T47D (cell line): ENCODE measurements around the gene SHISA6.

Experiments
- DNase-seq, 2 experiments: peaks; one replicate each; pipeline versions ENCODE4 v3.0.0 to v3.0.0-alpha.2; 2011 to 2012; ENCODE audit warnings: low read depth in 1 of 2, low spot score in 1 of 2
- JUND ChIP-seq: IDR thresholded peaks from 2 replicates; pipeline ENCODE4 v1.6.1; 2012; ENCODE audit warnings: low read depth
- in situ Hi-C: cut with HindIII; loops from 2 replicates; pipeline ENCODE4 v1.10.0; 2016; ENCODE audit warnings: low sequenced_read_pairs, low pct_unique_long_range_greater_than_20kb

The SHISA6 gene

GRCh38 chr17:11389583-11389982 is 148.6 kb downstream of the SHISA6 start:
- in situ Hi-C loops = no loop called here
- TF ChIP-seq JUND = no peak
- no peak for DNase-seq

DNA sequence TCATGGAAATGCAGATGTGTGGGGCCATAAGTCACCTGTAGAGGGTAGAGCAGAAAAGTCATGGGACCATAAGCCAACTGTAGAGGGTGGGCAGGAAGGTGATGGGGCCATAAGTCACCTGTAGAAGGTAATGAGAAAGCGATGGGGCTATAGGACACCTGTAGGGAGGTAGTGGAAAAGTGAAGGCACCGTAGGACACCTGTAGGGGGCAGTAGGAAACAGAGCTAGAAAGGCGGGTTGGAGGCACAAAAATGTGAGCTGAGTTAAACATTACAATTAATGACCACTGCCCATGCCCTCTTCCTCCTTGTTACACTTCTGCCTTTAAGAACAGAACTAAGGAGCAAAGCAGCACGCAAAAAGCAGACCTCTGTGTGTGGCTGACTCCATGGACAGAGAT is 150.1 kb downstream of the SHISA6 start:
- DNase-seq = no peak
- no peak for TF ChIP-seq JUND
- in situ Hi-C loops = no loop called here

DNA sequence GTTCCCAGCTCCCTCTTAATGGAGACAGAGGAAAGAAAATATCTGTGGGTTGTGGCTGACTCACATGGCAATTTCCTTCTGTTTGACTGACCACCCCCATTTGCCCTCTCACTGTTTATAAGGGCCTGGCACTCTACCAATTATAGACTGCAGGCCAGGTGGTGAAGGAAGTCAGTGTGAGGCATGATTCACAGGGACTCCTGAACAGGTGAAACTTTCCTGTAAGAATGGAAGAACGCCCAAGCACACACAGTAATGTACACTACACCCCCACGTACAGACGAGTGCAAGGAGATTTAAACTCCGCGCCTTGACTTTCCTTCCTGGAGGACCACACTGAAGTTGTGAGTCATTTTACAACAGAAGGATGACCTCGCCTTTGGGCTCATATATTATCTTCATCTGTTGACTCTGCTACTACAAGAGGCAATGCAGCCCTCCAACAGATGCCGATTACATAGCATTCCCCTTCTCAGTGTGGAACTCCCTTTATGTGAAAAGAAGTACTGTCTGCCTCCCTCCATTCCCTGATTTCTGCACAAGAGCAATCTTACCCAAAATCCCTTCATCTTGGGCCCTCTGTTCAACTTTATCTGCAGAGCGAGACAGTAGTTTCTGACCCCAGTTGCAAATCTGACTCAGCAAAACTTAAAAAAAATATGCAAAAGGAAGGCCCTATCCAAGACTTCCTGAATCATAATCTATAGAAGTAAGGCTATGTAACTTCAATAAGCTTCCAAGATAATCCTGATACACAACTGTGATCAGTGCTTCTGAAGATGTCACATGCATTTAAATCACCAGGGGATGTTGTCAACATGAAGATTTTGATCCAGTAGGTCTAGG is 163.6 kb downstream of the SHISA6 start:
- no peak for TF ChIP-seq JUND
- DNase-seq = no peak
- in situ Hi-C loops = no loop called here

DNA sequence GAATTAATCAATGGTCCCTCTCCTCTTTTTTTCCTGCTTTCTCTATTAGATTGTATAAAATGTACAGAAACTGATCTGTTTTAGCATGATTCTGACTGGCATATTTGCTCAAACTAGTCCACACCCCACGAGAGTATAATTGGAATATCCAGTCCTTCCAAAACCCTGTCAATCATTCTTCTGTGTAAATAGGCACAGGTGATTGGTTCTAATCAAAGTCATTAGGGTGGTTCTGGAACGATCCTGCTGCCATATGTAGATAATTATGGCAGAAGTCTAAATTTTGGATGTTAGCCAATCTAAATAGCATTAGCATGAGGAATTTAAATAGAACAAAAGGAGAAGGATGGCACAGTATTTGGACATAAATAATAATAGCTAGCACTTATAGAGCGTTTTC is 165.7 kb downstream of the SHISA6 start:
- no peak for DNase-seq
- no peak for TF ChIP-seq JUND
- in situ Hi-C loops = no loop called here

DNA sequence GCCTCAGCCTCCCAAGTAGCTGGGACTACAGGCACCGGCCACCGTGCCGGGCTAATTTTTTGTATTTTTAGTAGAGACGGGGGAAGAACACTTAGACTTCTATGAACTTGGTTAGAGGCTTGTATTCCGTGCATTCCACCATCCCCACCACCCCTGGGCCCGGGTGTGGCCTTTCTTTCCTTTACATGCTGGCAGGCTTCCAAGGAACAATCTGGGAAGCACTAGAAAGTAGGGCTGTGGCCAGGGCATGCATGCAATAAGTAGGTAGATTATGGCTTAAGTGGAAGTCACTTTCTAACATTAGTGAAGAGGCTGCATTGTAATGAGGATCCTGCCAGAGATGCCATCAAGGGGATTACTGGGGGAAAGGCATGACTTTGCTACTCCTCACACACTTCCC is 171.6 kb downstream of the SHISA6 start:
- in situ Hi-C loops = no loop called here
- no peak for TF ChIP-seq JUND
- DNase-seq = no peak

DNA sequence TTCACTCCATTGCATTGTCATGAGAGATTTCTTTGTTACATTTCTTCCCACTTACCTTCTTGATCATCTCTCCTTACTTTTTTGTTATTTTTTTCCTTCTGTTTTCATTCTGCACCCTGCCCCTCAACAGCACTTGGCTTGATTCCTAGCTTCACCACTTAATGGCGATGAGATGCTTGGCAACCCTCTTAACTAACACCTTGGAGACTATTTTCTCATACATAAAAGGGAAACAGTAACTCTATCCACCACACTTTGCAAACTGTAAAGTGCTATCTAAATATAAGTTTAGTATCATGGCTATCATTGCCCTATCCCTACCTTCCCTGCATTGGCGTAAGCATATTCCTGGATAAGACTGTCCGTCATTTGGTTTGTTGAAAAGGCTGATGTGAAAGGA is 177.3 kb downstream of the SHISA6 start:
- in situ Hi-C loops = no loop called here
- DNase-seq = no peak

GRCh38 chr17:11430751-11431150 is 189.7 kb downstream of the SHISA6 start:
- in situ Hi-C loops = no loop called here

More for the DNA sequence above, 177.3 kb downstream of the SHISA6 start:
- TF ChIP-seq JUND = no peak

DNA sequence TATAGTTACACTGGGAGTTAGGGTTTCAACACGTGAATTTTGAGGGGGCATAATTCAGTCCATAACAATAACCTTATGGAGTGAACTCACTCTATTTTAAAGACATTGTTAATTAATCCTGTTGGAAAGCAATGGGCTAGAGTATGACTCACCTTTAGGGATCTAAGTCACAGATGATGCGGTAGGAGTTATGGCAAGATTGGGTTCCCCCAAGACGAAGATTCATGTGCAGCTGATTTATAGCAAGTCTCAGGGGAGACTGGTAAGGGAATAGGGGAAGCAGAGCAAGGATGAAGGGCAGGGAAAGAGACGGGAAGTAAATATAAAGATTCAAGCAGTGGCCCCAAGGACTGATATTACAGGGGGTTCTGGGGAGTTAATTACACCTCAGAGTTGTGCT is 197.7 kb downstream of the SHISA6 start:
- TF ChIP-seq JUND = no peak
- DNase-seq = no peak
- in situ Hi-C loops = no loop called here

More at GRCh38 chr17:11430751-11431150, 189.7 kb downstream of the SHISA6 start:
- TF ChIP-seq JUND = no peak
- DNase-seq = no peak

DNA sequence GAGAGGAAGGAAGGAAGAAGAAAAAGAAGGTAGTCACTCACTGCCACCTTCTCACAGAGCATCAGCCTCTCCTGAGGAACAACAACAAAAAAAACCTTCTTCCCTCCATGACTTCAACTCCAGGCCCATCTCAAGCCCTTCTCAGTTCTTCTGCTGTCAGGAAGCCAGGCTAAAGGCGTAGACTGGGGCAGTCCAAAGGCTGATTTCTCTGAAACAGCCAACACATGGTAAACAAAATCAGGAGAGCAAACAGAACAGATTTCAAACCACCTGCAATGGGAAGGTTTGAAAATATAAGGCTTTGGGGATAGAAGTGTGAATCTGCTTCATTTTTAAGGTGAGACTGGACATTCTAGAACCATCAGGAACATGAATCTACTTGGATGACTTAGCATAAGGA is 200.0 kb downstream of the SHISA6 start:
- in situ Hi-C loops = no loop called here
- TF ChIP-seq JUND = no peak
- DNase-seq = no peak

GRCh38 chr17:11446316-11446715 is 205.3 kb downstream of the SHISA6 start:
- TF ChIP-seq JUND = no peak
- in situ Hi-C loops = no loop called here
- DNase-seq = no peak

DNA sequence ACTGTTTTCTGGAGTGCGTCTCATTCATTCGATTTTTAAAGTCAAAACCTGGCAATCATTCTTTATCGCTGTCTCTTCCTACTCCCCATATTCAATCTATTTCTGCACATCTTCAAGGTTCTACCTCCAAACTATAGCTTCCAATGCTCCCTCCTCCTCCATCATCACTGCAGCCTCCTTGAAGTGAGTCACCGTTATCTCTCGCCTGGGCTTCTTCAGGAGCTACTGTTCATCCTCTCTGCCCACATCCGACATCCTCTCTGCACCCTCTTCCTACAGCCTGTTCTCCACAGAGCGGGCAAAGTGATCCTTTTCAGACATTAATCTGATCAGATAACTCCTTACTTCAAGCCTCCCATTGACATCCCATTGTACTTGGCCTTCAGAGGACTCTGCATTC is 213.1 kb downstream of the SHISA6 start:
- TF ChIP-seq JUND = no peak
- DNase-seq = no peak
- in situ Hi-C loops = no loop called here

GRCh38 chr17:11458279-11458678 is 217.3 kb downstream of the SHISA6 start:
- no peak for DNase-seq
- in situ Hi-C loops = no loop called here
- TF ChIP-seq JUND = no peak

DNA sequence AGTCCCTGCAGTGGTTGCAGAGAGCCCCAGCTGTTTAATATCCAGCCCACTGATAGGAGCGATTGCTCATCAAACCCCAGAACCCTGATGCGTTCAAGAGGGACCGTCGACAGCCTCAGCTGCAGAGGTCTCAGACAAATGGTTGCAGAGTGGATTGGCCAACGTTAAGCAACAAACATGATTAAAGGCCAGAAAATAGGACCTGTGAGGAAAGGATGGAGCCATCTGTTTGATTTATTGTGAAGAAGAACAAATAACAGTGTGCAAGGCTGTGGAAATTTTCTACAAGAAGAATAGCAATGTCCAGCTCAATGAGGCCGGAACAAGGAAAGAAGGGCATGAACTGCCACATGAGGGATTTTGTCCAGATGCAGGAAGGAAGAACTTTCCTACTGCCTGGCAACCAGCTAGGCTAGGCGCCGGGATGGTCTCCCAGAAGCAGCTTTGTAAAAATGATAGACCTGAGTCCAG is 218.9 kb downstream of the SHISA6 start:
- no peak for TF ChIP-seq JUND

More for the DNA sequence above, 218.9 kb downstream of the SHISA6 start:
- in situ Hi-C loops = no loop called here
- DNase-seq = no peak
